Esophagus squamous epithelium (tissue), 5 donors: ENCODE measurements around the gene SCN4A. TPM values are rescaled to one million over a fixed set of nuclear protein-coding genes. Genes with fewer than 3 reads are reported as not detected.

Source experiments
- DNase-seq: peaks from one replicate; lab custom pipeline; 2025; lab: John Stamatoyannopoulos, UW
- H3K27ac ChIP-seq, 4 donors: fragments of 200-600 bp; sonication (generic); one replicate each; pipeline ENCODE4 v1.5.1; 2016 to 2019; ENCODE audit warnings: mild to moderate bottlenecking in 1 of 4
- H3K27me3 ChIP-seq, 4 donors: fragments of 200-600 bp; sonication (generic); 1 replicate in 3 of 4; 2 replicates in 1 of 4; pipeline versions ENCODE4 v1.5.1 to v1.6.0; 2017 to 2021; ENCODE audit warnings: antibody characterized with exemption in 1 of 4
- H3K36me3 ChIP-seq, 3 donors: fragments of 200-600 bp; sonication (generic); one replicate each; pipeline ENCODE4 v1.5.1; 2016 to 2019
- H3K4me1 ChIP-seq, 3 donors: fragments of 200-600 bp; sonication (generic); one replicate each; pipeline ENCODE4 v1.5.1; 2017 to 2019
- H3K4me3 ChIP-seq, 4 donors: fragments of 200-600 bp; sonication (generic); 1 replicate in 3 of 4; 2 replicates in 1 of 4; pipeline ENCODE4 v1.5.1; 2016 to 2019; ENCODE audit warnings: mild to moderate bottlenecking in 2 of 4, moderate library complexity in 1 of 4
- H3K9me3 ChIP-seq, 3 donors: fragments of 200-600 bp; sonication (generic); one replicate each; pipeline ENCODE4 v1.5.1; 2016 to 2019
- POLR2A ChIP-seq, 4 donors: fragments of 450-650 bp; IDR thresholded peaks; one replicate each; pipeline ENCODE4 v1.6.1; 2017; ENCODE audit warnings: antibody characterized with exemption in 4 of 4, mild to moderate bottlenecking in 4 of 4, moderate library complexity in 3 of 4
- WGBS, 2 donors: methylation state at CpG; one replicate each; pipeline ENCODE4 v1.1.5; 2018; 5-methylcytosine and 5-hydroxymethylcytosine counted together
- intact Hi-C: fragments of 100-400 bp; cut with DNase I; formaldehyde crosslinking; loops from one replicate; pipeline ENCODE4 v1.15.0; 2022
- total RNA-seq, 4 donors: library from RNA; depleted of rRNA; stranded (reverse); fragments of >200 nt; gene quantifications; one replicate each; pipeline ENCODE4 v1.1.0, GENCODE V29; 2016
- TF ChIP-seq, protein P1 (sequence below), 6 experiments: fragments of 450-650 bp in 4 of 6; fragments of 200-600 bp in 2 of 6; sonication (generic) in 2 of 6; IDR thresholded peaks; one replicate each; pipeline ENCODE4 v1.5.1; 2016 to 2019; ENCODE audit warnings: antibody characterized with exemption in 6 of 6, mild to moderate bottlenecking in 4 of 6, moderate library complexity in 4 of 6
- donor health status: DM: yes; HTN: yes; CAD: no.

SCN4A gene
- total RNA-seq, 4 donors from 2014 or later: under 0.01 to 0.12 TPM; not detected in 2

DNA sequence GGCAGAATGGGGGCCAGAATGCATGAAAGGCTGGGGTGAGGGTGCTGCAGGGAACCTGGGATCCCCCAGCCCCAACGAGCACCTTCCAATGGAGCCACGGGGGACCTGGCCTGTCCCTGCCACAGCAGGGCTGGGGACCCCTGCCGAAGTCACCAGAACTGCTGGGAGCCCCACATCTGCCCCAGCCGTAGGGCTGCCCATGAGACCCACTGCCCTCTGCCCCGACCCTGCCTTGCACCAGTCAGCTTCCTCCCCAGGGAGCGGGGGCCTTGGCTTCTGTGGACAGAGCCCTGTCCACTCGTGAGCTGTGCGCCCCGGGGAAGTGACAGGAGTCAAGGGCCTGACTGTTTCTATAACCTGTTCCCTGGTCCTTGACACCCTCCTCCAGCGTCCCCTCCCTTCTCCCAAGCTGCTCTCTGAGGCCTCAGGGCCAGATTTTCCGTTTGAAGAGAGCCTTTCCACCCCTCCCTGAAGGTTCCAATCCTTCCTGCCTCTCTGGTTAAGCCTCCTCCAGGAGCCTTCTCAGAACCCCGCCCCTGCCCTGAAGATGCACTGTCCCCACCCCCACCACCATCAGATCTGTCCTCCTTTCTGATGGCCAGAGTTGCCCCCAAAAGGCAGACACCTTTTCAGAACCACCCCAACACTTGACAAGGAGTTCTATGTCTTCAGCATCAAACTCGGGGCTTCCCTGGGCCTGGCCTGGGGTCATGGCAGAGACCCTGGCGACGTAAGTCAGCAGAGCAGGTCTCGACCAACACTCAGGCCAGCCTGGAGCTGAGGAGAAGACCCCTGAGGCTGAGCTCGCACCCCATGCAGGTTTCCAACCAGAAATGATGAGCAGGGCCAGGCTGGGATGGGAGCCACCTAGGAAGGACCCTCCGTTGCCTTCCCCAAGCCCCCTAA, 14.8 kb upstream of the SCN4A start:
- 47 to 65% methylated on average over 8 to 11 of the region's 18 CpGs for whole genome bisulfite sequencing, 2 donors
- peaks cover 9 to 62% (median 24%) of the 10 kb centered on the region in 3 donors for H3K4me1 ChIP-seq
- no peak for DNase-seq
- no peaks in the 10 kb centered on the region for H3K9me3 ChIP-seq
- H3K27ac ChIP-seq: peak overlapping the region in 1 of 4 donors; percentile 23
- no peaks in the 10 kb centered on the region for H3K36me3 ChIP-seq
- H3K27me3 ChIP-seq: peaks cover 0 to 47% (median 0%) of the 10 kb centered on the region in 4 donors
- intact Hi-C loops: no loop called here
- H3K4me3 ChIP-seq: no peak overlapping the region
- TF ChIP-seq POLR2A (IDR thresholded peaks at IDR 0.05): no peak
- TF ChIP-seq, protein P1, sequence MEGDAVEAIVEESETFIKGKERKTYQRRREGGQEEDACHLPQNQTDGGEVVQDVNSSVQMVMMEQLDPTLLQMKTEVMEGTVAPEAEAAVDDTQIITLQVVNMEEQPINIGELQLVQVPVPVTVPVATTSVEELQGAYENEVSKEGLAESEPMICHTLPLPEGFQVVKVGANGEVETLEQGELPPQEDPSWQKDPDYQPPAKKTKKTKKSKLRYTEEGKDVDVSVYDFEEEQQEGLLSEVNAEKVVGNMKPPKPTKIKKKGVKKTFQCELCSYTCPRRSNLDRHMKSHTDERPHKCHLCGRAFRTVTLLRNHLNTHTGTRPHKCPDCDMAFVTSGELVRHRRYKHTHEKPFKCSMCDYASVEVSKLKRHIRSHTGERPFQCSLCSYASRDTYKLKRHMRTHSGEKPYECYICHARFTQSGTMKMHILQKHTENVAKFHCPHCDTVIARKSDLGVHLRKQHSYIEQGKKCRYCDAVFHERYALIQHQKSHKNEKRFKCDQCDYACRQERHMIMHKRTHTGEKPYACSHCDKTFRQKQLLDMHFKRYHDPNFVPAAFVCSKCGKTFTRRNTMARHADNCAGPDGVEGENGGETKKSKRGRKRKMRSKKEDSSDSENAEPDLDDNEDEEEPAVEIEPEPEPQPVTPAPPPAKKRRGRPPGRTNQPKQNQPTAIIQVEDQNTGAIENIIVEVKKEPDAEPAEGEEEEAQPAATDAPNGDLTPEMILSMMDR (IDR thresholded peaks at IDR 0.05): no peak

DNA sequence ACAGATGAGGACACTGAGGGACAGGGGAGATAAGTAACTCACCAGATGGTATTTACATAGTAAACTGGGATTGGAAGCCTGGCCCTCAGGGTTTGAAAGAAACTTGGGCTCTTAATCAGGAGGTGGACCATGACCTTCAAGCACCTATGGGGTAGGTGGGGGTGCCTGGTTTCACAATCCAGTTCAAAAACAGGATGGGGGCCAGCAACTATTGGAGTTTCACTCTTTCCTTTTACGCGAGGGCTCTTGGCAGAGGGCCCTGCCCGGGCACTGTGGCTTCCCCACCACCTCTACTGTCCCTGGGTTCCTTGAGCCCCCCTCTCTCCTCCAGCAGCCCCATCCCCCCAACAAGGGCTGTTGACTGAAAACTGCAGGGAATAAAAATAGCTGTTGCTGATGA, 14.1 kb upstream of the SCN4A start:
- Histone ChIP-seq H3K36me3 (no peaks in the 10 kb centered on the region), H3K9me3 (no peaks in the 10 kb centered on the region), H3K27ac (no peak overlapping the region), H3K4me1 (peaks cover 9 to 62% (median 24%) of the 10 kb centered on the region in 3 donors), H3K27me3 (peaks cover 0 to 41% (median 0%) of the 10 kb centered on the region in 4 donors), H3K4me3 (no peak overlapping the region)
- WGBS, 2 donors: 21 to 50% methylated on average over 1 to 3 of the region's 3 CpGs
- intact Hi-C loops: no loop called here
- DNase-seq: no peak
- TF ChIP-seq, protein P1 (IDR thresholded peaks at IDR 0.05): no peak
- no peak for TF ChIP-seq POLR2A (IDR thresholded peaks at IDR 0.05)

DNA sequence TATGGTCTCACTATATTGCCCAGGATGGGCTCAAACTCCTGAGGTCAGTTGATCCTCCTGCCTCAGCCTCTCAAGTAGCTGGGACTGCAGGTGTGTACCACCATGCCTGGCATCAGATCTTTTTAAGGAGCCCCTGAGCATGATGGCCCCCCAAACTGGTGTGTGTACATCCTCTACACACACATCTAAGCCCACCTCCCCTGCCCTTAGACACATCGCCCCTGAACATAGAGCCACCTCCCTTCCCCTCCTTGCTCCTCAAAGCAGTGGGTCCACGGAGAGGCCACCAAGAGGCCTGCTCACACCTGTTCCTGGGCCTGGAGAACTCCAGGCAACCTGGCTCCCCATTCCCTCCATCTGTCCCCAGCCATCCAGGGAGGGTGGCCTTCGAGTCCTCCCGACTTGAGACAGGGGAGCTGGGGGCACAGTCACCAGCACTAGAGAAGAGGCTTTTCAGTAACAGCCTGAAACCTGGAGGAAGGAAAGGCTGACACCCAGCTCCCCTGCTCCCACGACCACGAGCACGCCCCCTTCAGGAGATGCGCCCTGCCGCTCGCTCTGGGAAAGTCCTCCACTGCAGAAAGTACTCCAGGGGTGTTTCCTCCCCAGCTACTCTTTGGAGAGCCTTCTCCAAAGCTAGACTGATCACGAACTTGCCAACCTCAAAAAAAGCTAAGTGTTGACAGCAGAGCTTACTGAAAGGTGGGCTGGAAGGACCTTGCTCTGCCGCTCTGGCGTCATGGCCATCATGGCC, 12.8 kb upstream of the SCN4A start:
- Histone ChIP-seq H3K36me3 (no peaks in the 10 kb centered on the region), H3K4me3 (no peak overlapping the region), H3K9me3 (no peaks in the 10 kb centered on the region), H3K4me1 (peaks cover 8 to 66% (median 25%) of the 10 kb centered on the region in 3 donors), H3K27me3 (peaks cover 0 to 28% (median 0%) of the 10 kb centered on the region in 4 donors), H3K27ac (peak overlapping the region in 3 of 4 donors; percentile 23 to 86 (median 70))
- no peak for DNase-seq
- TF ChIP-seq, protein P1 (IDR thresholded peaks at IDR 0.05): no peak
- no peak for TF ChIP-seq POLR2A (IDR thresholded peaks at IDR 0.05)
- 92 to 100% methylated on average over 1 to 2 of the region's 13 CpGs for WGBS, 2 donors
- intact Hi-C loops: no loop called here

DNA sequence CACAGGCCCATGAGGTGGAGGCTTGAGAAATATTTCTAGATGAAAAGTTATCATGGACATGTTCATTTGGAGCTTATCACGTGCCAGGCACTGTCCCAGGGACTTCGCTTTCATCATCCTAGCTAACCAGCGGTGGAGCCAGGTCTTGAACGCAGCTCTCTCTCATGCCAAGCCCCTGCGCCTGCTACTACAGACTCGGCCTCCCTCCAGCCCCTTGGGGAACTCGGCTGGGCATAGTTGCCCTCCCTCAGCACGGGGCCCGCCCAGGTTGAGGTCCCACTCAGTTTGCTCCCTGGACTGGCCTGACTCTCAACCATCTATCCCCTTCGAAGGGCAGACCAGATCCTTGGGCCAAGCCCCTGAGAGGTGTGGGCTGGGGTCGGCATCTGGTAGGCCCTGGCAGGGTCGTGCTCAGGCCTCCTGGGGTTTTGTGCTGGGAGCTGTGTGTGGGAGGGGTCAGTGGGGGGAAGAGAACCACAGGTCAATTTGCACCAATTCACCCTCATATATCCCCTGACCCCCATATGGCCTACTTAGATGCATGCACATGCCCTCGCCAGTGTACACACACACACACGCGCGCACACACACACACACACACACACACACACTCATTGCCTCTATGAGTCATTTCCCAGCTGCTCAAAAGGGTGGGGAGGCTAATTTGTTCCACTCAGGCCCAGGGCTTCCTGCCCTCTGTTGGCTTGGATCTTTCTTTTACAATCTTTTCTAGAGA, 12.1 kb upstream of the SCN4A start:
- TF ChIP-seq, protein P1 (IDR thresholded peaks at IDR 0.05): no peak
- WGBS, 2 donors: 53 to 66% methylated on average over 11 to 15 of the region's 16 CpGs
- intact Hi-C loops: no loop called here
- peaks cover 7 to 71% (median 31%) of the 10 kb centered on the region in 3 donors for H3K4me1 ChIP-seq
- no peaks in the 10 kb centered on the region for H3K9me3 ChIP-seq
- H3K27ac ChIP-seq: peak overlapping the region; percentile 40 to 86 (median 62)
- peaks cover 0 to 21% (median 0%) of the 10 kb centered on the region in 4 donors for H3K27me3 ChIP-seq
- no peak overlapping the region for H3K4me3 ChIP-seq
- H3K36me3 ChIP-seq: no peaks in the 10 kb centered on the region
- no peak for DNase-seq
